Measurements from ENCODE around the gene ANKRD11. TPM values are rescaled to one million over a fixed set of nuclear protein-coding genes. Genes with fewer than 3 reads are reported as not detected.

The ANKRD11 gene
- total and polyA plus RNA-seq, 12 donors = 47.7 to 93.6 (median 66.2) TPM

DNA sequence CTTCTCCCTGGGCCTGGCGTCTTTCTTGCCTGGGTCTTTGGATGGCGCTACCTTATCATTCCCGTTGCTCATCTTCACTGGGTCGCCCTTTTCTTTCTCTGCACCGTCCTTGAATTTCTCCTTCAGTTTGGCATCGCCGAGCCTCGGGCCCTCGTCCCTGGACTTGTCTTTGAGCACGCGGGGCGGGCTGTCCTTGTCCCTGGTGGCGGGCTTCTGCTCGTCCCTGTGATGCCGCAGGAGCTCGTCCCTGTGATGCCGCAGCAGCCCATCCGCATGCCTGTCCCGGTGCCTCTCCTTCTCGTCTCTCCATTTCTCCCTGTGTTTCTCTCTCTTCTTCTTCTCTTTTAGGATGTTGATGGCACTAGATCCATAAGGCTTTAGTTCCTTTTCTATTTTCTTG lies 208.5 kb downstream of the ANKRD11 start:
- intact Hi-C loops (cut with DNase I) = no loop called here
- 95 to 98% methylated on average over 20 of the region's 20 CpGs for WGBS, 2 donors
- no peaks in the 10 kb centered on the region for H3K27me3 ChIP-seq

DNA sequence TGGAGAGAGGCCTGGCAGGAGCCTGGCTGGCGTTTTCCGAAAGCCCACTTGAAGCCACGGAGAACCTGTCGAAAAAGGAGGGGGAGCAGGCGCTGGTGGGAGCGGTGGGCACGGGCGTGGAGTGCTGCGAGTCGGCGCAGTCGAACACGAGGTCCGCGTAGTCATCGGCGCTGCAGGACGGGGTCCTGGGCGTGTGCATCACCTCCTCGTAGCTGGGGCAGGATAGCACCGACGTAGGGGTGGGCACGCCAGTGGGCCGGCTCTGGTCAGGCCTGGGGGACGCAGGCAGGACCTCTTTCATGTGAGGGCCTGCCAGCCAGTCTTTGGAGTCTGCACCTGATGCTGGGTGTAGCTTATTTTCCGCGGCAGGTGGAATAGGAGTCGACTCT lies 209.2 kb downstream of the ANKRD11 start:
- intact Hi-C loops (cut with DNase I) = no loop called here
- Histone ChIP-seq H3K27me3 (no peaks in the 10 kb centered on the region), H3K9me3 (no peaks in the 10 kb centered on the region), H3K4me1 (peaks cover 0 to 8% (median 0%) of the 10 kb centered on the region in 9 donors), H3K36me3 (peaks cover 0 to 95% (median 49%) of the 10 kb centered on the region in 9 donors), H3K27ac (no peak overlapping the region), H3K4me3 (no peak overlapping the region)
- TF ChIP-seq, protein P1, sequence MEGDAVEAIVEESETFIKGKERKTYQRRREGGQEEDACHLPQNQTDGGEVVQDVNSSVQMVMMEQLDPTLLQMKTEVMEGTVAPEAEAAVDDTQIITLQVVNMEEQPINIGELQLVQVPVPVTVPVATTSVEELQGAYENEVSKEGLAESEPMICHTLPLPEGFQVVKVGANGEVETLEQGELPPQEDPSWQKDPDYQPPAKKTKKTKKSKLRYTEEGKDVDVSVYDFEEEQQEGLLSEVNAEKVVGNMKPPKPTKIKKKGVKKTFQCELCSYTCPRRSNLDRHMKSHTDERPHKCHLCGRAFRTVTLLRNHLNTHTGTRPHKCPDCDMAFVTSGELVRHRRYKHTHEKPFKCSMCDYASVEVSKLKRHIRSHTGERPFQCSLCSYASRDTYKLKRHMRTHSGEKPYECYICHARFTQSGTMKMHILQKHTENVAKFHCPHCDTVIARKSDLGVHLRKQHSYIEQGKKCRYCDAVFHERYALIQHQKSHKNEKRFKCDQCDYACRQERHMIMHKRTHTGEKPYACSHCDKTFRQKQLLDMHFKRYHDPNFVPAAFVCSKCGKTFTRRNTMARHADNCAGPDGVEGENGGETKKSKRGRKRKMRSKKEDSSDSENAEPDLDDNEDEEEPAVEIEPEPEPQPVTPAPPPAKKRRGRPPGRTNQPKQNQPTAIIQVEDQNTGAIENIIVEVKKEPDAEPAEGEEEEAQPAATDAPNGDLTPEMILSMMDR (IDR thresholded peaks at IDR 0.05) = no peak
- WGBS, 2 donors = 94 to 97% methylated on average over 28 of the region's 28 CpGs
- no peak for ATAC-seq
- DNase-seq = no peak

More for the DNA sequence above, 208.5 kb downstream of the ANKRD11 start:
- ATAC-seq (no peak), DNase-seq (no peak)
- Histone ChIP-seq H3K4me3 (no peak overlapping the region), H3K36me3 (peaks cover 0 to 96% (median 51%) of the 10 kb centered on the region in 9 donors), H3K9me3 (no peaks in the 10 kb centered on the region), H3K4me1 (peaks cover 0 to 8% (median 0%) of the 10 kb centered on the region in 9 donors), H3K27ac (no peak overlapping the region)
- TF ChIP-seq, protein P1 (IDR thresholded peaks at IDR 0.05) = no peak

- Histone ChIP-seq H3K36me3 (peaks cover 0 to 95% (median 49%) of the 10 kb centered on the region in 9 donors), H3K27ac (no peak overlapping the region), H3K4me3 (no peak overlapping the region), H3K4me1 (peaks cover 0 to 8% (median 0%) of the 10 kb centered on the region in 9 donors), H3K27me3 (no peaks in the 10 kb centered on the region), H3K9me3 (no peaks in the 10 kb centered on the region)
- ATAC-seq (no peak), DNase-seq (no peak)
- WGBS, 2 donors = 91 to 95% methylated on average over 44 of the region's 44 CpGs
- intact Hi-C loops (cut with DNase I) = no loop called here
- TF ChIP-seq, protein P1 (IDR thresholded peaks at IDR 0.05) = no peak
Observed at GRCh38 chr16:89280546-89281188, 209.7 kb downstream of the ANKRD11 start.

- H3K9me3 ChIP-seq = no peaks in the 10 kb centered on the region
- H3K4me1 ChIP-seq = peaks cover 0 to 8% (median 0%) of the 10 kb centered on the region in 9 donors
- H3K27ac ChIP-seq = no peak overlapping the region
- 95 to 96% methylated on average over 63 to 65 of the region's 65 CpGs for WGBS, 2 donors
- H3K4me3 ChIP-seq = no peak overlapping the region
- no peaks in the 10 kb centered on the region for H3K27me3 ChIP-seq
- TF ChIP-seq, protein P1 (IDR thresholded peaks at IDR 0.05) = no peak
- DNase-seq (no peak), ATAC-seq (no peak)
- intact Hi-C loops (cut with DNase I) = no loop called here
- H3K36me3 ChIP-seq = peaks cover 0 to 95% (median 48%) of the 10 kb centered on the region in 9 donors
Observed at GRCh38 chr16:89279666-89280481, 210.5 kb downstream of the ANKRD11 start.

Data from heart right ventricle (tissue), 16 donors.